Measurements from ENCODE around the gene TMEM126A.
A peak's percentile ranks its signal among the peaks of the same experiment; 100 is the strongest.
"Not testable (repeated sequence)": the region's sequence is repeated elsewhere in the genome, so short reads cannot be mapped to it uniquely, and the experiment has no call there.

The TMEM126A gene

GRCh38 chr11:85626496-85626895, 21.3 kb upstream of the TMEM126A start:
- Histone ChIP-seq H4K20me1 (no peaks in the 10 kb centered on the region; the same call in 1 of the 2 replicates), H3K4me3 (no peak overlapping the region), H3K4me1 (peaks cover 32% of the 10 kb centered on the region), H3K27ac (no peak overlapping the region), H3K9me3 (no peaks in the 10 kb centered on the region), H3K4me2 (peak overlapping the region; percentile 93), H3K27me3 (no peaks in the 10 kb centered on the region), H3K9ac (no peak overlapping the region), H3K36me3 (peaks cover 16% of the 10 kb centered on the region; the same call in 1 of the 2 replicates)
- TF ChIP-seq Cebpa-rat (IDR thresholded peaks at IDR 0.05) = no peak

- Histone ChIP-seq H3K4me3 (peak within 1 kb of the TSS; percentile 72), H3K9ac (peak within 1 kb of the TSS; percentile 72), H4K20me1 (no peaks in the 10 kb centered on the region; the same call in 1 of the 2 replicates), H3K4me2 (peak within 1 kb of the TSS; percentile 93), H3K9me3 (no peaks in the 10 kb centered on the region), H3K4me1 (peaks cover 32% of the 10 kb centered on the region), H3K27ac (peak within 1 kb of the TSS; percentile 52), H3K36me3 (peaks cover 23% of the 10 kb centered on the region; the same call in 1 of the 2 replicates), H3K27me3 (no peaks in the 10 kb centered on the region)
- TF ChIP-seq Cebpa-rat (IDR thresholded peaks at IDR 0.05) = no peak
Measured at GRCh38 chr11:85627332-85627997, 20.3 kb upstream of the TMEM126A start, which contains the start of gene DLG2. DLG2 (minus strand) TSS chr11:85627344.

- Histone ChIP-seq H4K20me1 (no peaks in the 10 kb centered on the region; the same call in 1 of the 2 replicates), H3K36me3 (peaks cover 23% of the 10 kb centered on the region; the same call in 1 of the 2 replicates)
Measured at GRCh38 chr11:85627998-85628770, 19.6 kb upstream of the TMEM126A start, which contains the start of gene TMEM126B. TMEM126B (plus strand) TSS chr11:85628593; CDS start chr11:85628608, 15 bp downstream.

GRCh38 chr11:85628771-85629341, 18.9 kb upstream of the TMEM126A start:
- Histone ChIP-seq H3K27me3 (no peaks in the 10 kb centered on the region), H3K27ac (peak overlapping the region; percentile 33), H3K4me1 (peaks cover 32% of the 10 kb centered on the region), H3K9ac (peak overlapping the region; percentile 72), H3K4me3 (peak overlapping the region; percentile 72), H3K36me3 (peaks cover 24% of the 10 kb centered on the region; the same call in 1 of the 2 replicates), H3K9me3 (no peaks in the 10 kb centered on the region), H3K4me2 (peak overlapping the region; percentile 85), H4K20me1 (no peaks in the 10 kb centered on the region; the same call in 1 of the 2 replicates)
- TF ChIP-seq Cebpa-rat (IDR thresholded peaks at IDR 0.05) = no peak

More at GRCh38 chr11:85627998-85628770, 19.6 kb upstream of the TMEM126A start, which contains the start of gene TMEM126B:
- Histone ChIP-seq H3K27ac (peak within 1 kb of the TSS; percentile 52), H3K4me2 (peak within 1 kb of the TSS; percentile 93), H3K4me3 (peak within 1 kb of the TSS; percentile 72), H3K9me3 (no peaks in the 10 kb centered on the region), H3K9ac (peak within 1 kb of the TSS; percentile 72), H3K4me1 (peaks cover 32% of the 10 kb centered on the region), H3K27me3 (no peaks in the 10 kb centered on the region)
- TF ChIP-seq Cebpa-rat (IDR thresholded peaks at IDR 0.05) = no peak

GRCh38 chr11:85634747-85635146, 13.0 kb upstream of the TMEM126A start:
- Histone ChIP-seq H3K27me3 (no peaks in the 10 kb centered on the region), H4K20me1 (no peaks in the 10 kb centered on the region; the same call in 1 of the 2 replicates), H3K4me1 (peaks cover 10% of the 10 kb centered on the region), H3K4me2 (no peak overlapping the region), H3K9me3 (no peaks in the 10 kb centered on the region), H3K4me3 (no peak overlapping the region), H3K9ac (no peak overlapping the region), H3K36me3 (peaks cover 65% of the 10 kb centered on the region), H3K27ac (no peak overlapping the region)
- no peak for TF ChIP-seq Cebpa-rat (IDR thresholded peaks at IDR 0.05)

- TF ChIP-seq Cebpa-rat (IDR thresholded peaks at IDR 0.05) = no peak
- H3K36me3 ChIP-seq = peaks cover 4% of the 10 kb centered on the region; the same call in 1 of the 2 replicates
- no peaks in the 10 kb centered on the region for H3K27me3 ChIP-seq
- H3K27ac ChIP-seq = no peak overlapping the region
- no peak overlapping the region for H3K4me2 ChIP-seq
- peaks cover 7% of the 10 kb centered on the region for H3K4me1 ChIP-seq
- H4K20me1 ChIP-seq = no peaks in the 10 kb centered on the region
- H3K9me3 ChIP-seq = no peaks in the 10 kb centered on the region
- no peak overlapping the region for H3K9ac ChIP-seq
- H3K4me3 ChIP-seq = no peak overlapping the region
Measured at GRCh38 chr11:85643191-85643614, 4.6 kb upstream of the TMEM126A start.

- no peaks in the 10 kb centered on the region for H3K27me3 ChIP-seq
- peaks cover 11% of the 10 kb centered on the region; the same call in 1 of the 2 replicates for H4K20me1 ChIP-seq
- peaks cover 23% of the 10 kb centered on the region for H3K4me1 ChIP-seq
- peaks cover 15% of the 10 kb centered on the region for H3K36me3 ChIP-seq
- H3K27ac ChIP-seq = peak overlapping the region; percentile 65; the same call in 1 of the 2 replicates
- H3K9me3 ChIP-seq = no peaks in the 10 kb centered on the region
- no peak for TF ChIP-seq Cebpa-rat (IDR thresholded peaks at IDR 0.05)
- H3K4me3 ChIP-seq = peak overlapping the region; percentile 74
- peak overlapping the region; percentile 91 for H3K4me2 ChIP-seq
- H3K9ac ChIP-seq = peak overlapping the region; percentile 81
Measured at GRCh38 chr11:85647078-85647477, 689 bp upstream of the TMEM126A start.

GRCh38 chr11:85651118-85651517, 3.4 kb downstream of the TMEM126A start:
- Histone ChIP-seq H3K4me3 (no peak overlapping the region), H4K20me1 (peaks cover 48% of the 10 kb centered on the region), H3K27ac (no peak overlapping the region), H3K4me2 (no peak overlapping the region), H3K9me3 (no peaks in the 10 kb centered on the region), H3K36me3 (peaks cover 44% of the 10 kb centered on the region), H3K9ac (no peak overlapping the region), H3K4me1 (peaks cover 23% of the 10 kb centered on the region), H3K27me3 (no peaks in the 10 kb centered on the region)
- TF ChIP-seq Cebpa-rat (IDR thresholded peaks at IDR 0.05) = no peak

- Histone ChIP-seq H3K9me3 (no peaks in the 10 kb centered on the region), H3K9ac (no peak overlapping the region), H3K4me3 (no peak overlapping the region), H3K27ac (no peak overlapping the region), H3K27me3 (no peaks in the 10 kb centered on the region), H4K20me1 (peaks cover 66% of the 10 kb centered on the region), H3K4me2 (no peak overlapping the region), H3K4me1 (peaks cover 17% of the 10 kb centered on the region), H3K36me3 (peaks cover 60% of the 10 kb centered on the region)
- no peak for TF ChIP-seq Cebpa-rat (IDR thresholded peaks at IDR 0.05)
Measured at GRCh38 chr11:85652786-85653447, 5.2 kb downstream of the TMEM126A start.

- Histone ChIP-seq H4K20me1 (peaks cover 80% of the 10 kb centered on the region), H3K36me3 (peaks cover 73% of the 10 kb centered on the region), H3K4me1 (peaks cover 11% of the 10 kb centered on the region)
- not testable (repeated sequence) for H3K27me3 ChIP-seq, H3K9ac ChIP-seq, H3K27ac ChIP-seq, H3K9me3 ChIP-seq, H3K4me2 ChIP-seq, H3K4me3 ChIP-seq
Measured at GRCh38 chr11:85654343-85654742, 6.6 kb downstream of the TMEM126A start.
